DOHH2 (cell line): ENCODE measurements around the gene SYNDIG1L.

Source experiments
- EZH2phosphoT487 ChIP-seq: fragments of 200-600 bp; sonication (generic); IDR thresholded peaks from 2 replicates; pipeline ENCODE4 v1.6.1; 2017; ENCODE audit warnings: borderline replicate concordance, mild to moderate bottlenecking, antibody characterized with exemption, low read length, moderate library complexity, mixed read lengths
- TF ChIP-seq, protein P1 (sequence below): fragments of 200-600 bp; sonication (generic); IDR thresholded peaks from one replicate; pipeline ENCODE4 v1.5.1; 2014; ENCODE audit warnings: antibody characterized with exemption, mild to moderate bottlenecking, low read depth, low read length; ENCODE audit not compliant: poor library complexity, severe bottlenecking

- TF ChIP-seq, protein P1, sequence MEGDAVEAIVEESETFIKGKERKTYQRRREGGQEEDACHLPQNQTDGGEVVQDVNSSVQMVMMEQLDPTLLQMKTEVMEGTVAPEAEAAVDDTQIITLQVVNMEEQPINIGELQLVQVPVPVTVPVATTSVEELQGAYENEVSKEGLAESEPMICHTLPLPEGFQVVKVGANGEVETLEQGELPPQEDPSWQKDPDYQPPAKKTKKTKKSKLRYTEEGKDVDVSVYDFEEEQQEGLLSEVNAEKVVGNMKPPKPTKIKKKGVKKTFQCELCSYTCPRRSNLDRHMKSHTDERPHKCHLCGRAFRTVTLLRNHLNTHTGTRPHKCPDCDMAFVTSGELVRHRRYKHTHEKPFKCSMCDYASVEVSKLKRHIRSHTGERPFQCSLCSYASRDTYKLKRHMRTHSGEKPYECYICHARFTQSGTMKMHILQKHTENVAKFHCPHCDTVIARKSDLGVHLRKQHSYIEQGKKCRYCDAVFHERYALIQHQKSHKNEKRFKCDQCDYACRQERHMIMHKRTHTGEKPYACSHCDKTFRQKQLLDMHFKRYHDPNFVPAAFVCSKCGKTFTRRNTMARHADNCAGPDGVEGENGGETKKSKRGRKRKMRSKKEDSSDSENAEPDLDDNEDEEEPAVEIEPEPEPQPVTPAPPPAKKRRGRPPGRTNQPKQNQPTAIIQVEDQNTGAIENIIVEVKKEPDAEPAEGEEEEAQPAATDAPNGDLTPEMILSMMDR: no peak
- TF ChIP-seq EZH2phosphoT487: no peak
These were observed 18.9 kb upstream of the SYNDIG1L start for GRCh38 chr14:74444866-74445265.
